Fibroblast of gingiva (primary cell): ENCODE results near the gene SLC25A10.

Source experiments
- DNase-seq: peaks from one replicate; pipeline ENCODE4 v3.0.0-alpha.2; 2011; ENCODE audit warnings: low read depth

The SLC25A10 gene

GRCh38 chr17:81711814-81712467, at the start of gene SLC25A10:
Gene SLC25A10 (plus strand): TSS chr17:81712284. CDS start chr17:81712427, 143 bp downstream.
- DNase-seq = peak; percentile 62

GRCh38 chr17:81664051-81664470, 48.0 kb upstream of the SLC25A10 start:
- DNase-seq = no peak

- peak; percentile 19 for DNase-seq
Measured at GRCh38 chr17:81665205-81666091, 46.6 kb upstream of the SLC25A10 start.

- no peak for DNase-seq
Measured at GRCh38 chr17:81666092-81666341, 46.1 kb upstream of the SLC25A10 start.

GRCh38 chr17:81666342-81667191, 45.5 kb upstream of the SLC25A10 start, which contains the start of the genes CCDC137 and OXLD1:
Gene CCDC137 (plus strand): TSS chr17:81666737. CDS start chr17:81666767, 30 bp downstream.
Gene OXLD1 (minus strand): TSS chr17:81666605. CDS start chr17:81666577, 28 bp downstream.
- peak; percentile 97 for DNase-seq

GRCh38 chr17:81667754-81668153, 44.3 kb upstream of the SLC25A10 start:
- no peak for DNase-seq

- DNase-seq = no peak
Measured at GRCh38 chr17:81672504-81672903, 39.6 kb upstream of the SLC25A10 start.

GRCh38 chr17:81672954-81673353, 39.1 kb upstream of the SLC25A10 start:
- no peak for DNase-seq

- DNase-seq = no peak
Measured at GRCh38 chr17:81673561-81674258, 38.4 kb upstream of the SLC25A10 start.

GRCh38 chr17:81675515-81676221, 36.4 kb upstream of the SLC25A10 start:
- DNase-seq = peak; percentile 40

- no peak for DNase-seq
Measured at GRCh38 chr17:81676906-81677305, 35.2 kb upstream of the SLC25A10 start.

- no peak for DNase-seq
Measured at GRCh38 chr17:81680150-81680549, 31.9 kb upstream of the SLC25A10 start.

GRCh38 chr17:81681672-81682071, 30.4 kb upstream of the SLC25A10 start:
- peak; percentile 52 for DNase-seq

GRCh38 chr17:81682565-81683207, 29.4 kb upstream of the SLC25A10 start:
- peak; percentile 44 for DNase-seq

- DNase-seq = no peak
Measured at GRCh38 chr17:81683208-81683583, 28.9 kb upstream of the SLC25A10 start.

- peak; percentile 99 for DNase-seq
Measured at GRCh38 chr17:81683584-81684441, 28.3 kb upstream of the SLC25A10 start, which contains the start of the genes ARL16 and HGS. Gene ARL16 (minus strand): TSS chr17:81683797. CDS start chr17:81683753, 44 bp downstream. Gene HGS (plus strand): TSS chr17:81684011. CDS start chr17:81684067, 56 bp downstream.

- peak; percentile 77 for DNase-seq
Measured at GRCh38 chr17:81684442-81684911, 27.6 kb upstream of the SLC25A10 start.

GRCh38 chr17:81685108-81685507, 27.0 kb upstream of the SLC25A10 start:
- DNase-seq = peak; percentile 29

- no peak for DNase-seq
Measured at GRCh38 chr17:81686614-81687013, 25.5 kb upstream of the SLC25A10 start.
